ENCODE data around the gene CCR3.

CCR3 gene

DNA sequence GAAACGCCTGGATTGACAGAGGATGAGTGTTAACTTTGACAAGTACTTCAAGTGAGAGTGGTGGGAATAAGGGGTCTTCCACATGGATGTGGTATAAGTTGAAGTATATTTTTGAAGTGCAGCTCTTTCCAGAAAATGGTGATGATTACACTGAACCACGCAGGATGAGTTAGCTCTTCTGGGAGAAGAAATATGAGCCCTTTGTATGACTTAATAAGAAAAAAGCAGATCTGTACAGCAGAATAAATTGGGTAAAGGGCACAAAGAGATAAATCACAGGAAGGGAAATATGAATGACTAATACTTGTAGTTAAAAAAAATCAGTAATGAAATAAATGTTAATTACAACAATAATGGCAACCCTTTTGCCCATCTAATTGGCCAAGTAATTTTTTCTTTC, 1.3 kb downstream of the CCR3 start:
- TF ChIP-seq, protein P1, sequence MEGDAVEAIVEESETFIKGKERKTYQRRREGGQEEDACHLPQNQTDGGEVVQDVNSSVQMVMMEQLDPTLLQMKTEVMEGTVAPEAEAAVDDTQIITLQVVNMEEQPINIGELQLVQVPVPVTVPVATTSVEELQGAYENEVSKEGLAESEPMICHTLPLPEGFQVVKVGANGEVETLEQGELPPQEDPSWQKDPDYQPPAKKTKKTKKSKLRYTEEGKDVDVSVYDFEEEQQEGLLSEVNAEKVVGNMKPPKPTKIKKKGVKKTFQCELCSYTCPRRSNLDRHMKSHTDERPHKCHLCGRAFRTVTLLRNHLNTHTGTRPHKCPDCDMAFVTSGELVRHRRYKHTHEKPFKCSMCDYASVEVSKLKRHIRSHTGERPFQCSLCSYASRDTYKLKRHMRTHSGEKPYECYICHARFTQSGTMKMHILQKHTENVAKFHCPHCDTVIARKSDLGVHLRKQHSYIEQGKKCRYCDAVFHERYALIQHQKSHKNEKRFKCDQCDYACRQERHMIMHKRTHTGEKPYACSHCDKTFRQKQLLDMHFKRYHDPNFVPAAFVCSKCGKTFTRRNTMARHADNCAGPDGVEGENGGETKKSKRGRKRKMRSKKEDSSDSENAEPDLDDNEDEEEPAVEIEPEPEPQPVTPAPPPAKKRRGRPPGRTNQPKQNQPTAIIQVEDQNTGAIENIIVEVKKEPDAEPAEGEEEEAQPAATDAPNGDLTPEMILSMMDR (IDR thresholded peaks at IDR 0.05; ENCODE audit: low read length, missing control alignments) = no peak
- DNase-seq (ENCODE audit: low read depth) = no peak
- H3K4me3 ChIP-seq (replicated peaks; ENCODE audit: low read depth, low read length) = no peak overlapping the region

DNA sequence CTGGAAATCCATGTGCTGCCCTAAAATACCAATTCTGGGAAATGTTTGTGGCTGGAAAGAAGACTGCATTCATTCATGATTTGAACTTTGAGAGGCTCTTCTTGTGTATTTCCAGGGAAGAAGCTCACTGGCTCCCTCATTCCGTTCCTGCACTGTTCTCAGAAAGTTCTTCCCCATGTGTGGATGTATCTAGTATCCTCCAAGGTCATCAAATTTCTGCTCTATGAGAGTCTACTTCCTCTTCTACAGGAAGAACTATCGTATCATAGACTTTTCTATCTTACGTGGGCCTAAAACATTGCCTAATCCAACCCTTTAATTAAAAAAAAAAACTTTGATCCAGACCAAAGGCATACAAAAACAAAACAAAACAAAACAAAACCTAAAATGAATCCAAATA, 2.9 kb downstream of the CCR3 start:
- DNase-seq (ENCODE audit: low read depth) = no peak
- TF ChIP-seq, protein P1 (IDR thresholded peaks at IDR 0.05; ENCODE audit: low read length, missing control alignments) = no peak
- H3K4me3 ChIP-seq (replicated peaks; ENCODE audit: low read depth, low read length) = no peak overlapping the region

DNA sequence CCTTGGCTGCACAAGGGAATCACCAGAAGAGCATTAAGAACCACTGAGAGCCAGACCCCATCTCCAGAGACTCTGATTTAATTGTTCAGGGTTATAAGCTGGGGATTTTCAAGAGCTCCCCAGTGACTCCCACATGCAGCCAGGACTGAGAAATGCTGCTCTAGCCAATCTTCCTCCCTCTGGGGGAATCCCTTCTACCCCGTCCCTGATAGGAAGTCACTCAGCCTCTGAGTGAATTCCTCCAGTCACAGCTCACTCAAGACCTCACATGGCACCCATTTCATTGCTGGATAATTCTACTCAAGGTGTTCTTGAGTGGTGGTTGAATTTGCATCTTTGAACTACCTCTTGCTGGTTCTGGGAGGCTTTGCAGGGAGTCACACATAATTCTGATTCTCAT, 10.7 kb downstream of the CCR3 start:
- no peak for DNase-seq (ENCODE audit: low read depth)
- TF ChIP-seq, protein P1 (IDR thresholded peaks at IDR 0.05; ENCODE audit: low read length, missing control alignments) = no peak
- no peak overlapping the region for H3K4me3 ChIP-seq (replicated peaks; ENCODE audit: low read depth, low read length)

DNA sequence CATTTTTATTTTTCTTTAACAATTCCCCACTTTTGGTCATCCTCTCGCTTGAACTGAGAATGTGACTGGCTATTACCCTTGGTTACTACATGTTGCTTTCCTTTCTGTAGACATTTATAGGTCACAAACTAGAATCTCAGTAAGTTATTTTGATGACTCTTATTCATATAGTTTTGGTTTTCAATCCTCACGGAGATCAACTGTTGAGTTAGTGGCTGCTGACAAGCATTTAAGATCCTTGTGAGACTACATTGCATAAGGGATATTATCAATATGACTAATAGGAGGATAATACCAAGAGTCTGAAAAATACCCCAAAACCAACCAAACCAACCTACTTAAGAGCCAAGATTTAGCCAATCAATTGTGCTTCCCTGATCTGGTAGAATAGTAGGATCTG, 16.3 kb downstream of the CCR3 start:
- TF ChIP-seq, protein P1 (IDR thresholded peaks at IDR 0.05; ENCODE audit: low read length, missing control alignments) = no peak
- H3K4me3 ChIP-seq (replicated peaks; ENCODE audit: low read depth, low read length) = no peak overlapping the region
- no peak for DNase-seq (ENCODE audit: low read depth)

DNA sequence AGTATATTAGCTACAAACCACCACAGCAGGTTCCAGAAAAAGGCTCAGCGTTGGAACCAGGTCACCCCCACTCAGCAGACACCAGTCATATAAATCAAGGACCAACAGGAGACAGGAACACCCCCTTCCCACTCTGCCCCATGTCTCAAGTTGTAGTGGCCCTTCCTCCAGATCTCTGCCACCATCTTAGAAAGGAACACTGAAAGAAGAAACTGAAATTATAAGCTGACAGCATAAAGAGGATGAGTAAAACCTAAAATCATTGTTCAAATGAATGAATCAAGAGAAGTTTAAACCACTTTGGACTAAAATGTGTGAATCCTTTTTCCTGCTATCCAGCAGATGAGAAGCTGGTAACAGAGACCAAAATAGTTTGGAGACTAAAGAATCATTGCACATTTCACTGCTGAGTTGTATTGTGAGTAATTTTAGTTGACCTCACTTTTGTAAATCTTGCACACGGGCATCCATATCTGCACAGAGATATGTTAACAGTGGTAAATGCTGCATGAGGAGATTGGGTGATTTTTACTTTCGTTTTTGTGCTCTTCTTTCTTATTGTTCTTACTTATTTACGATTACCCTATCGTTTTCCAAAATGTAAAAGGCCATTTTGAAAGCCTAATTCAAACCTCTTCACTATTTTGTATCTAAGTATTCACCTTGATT, 19.8 kb downstream of the CCR3 start:
- TF ChIP-seq, protein P1 (IDR thresholded peaks at IDR 0.05; ENCODE audit: low read length, missing control alignments) = no peak
- no peak overlapping the region for H3K4me3 ChIP-seq (replicated peaks; ENCODE audit: low read depth, low read length)
- DNase-seq (ENCODE audit: low read depth) = no peak

DNA sequence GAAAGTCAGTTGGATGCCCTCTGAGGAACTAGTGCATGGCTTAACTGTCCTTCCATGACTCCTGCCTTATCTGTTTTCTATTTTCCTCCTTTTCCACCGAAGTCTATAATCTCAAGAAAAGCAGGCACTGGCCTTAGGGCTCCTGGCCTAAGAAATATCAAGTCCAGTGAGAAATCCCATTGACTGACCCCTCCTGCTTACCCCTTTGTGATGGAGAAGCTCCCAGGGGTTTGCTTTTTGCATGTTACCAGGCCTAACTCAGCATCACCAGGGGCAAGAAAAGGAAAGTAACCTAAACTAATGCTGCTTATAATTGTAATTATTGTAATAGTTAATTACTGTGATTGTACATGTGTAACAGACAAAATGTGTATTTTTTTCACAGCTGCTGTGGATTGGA, 21.7 kb downstream of the CCR3 start:
- TF ChIP-seq, protein P1 (IDR thresholded peaks at IDR 0.05; ENCODE audit: low read length, missing control alignments) = no peak
- H3K4me3 ChIP-seq (replicated peaks; ENCODE audit: low read depth, low read length) = no peak overlapping the region
- DNase-seq (ENCODE audit: low read depth) = no peak

DNA sequence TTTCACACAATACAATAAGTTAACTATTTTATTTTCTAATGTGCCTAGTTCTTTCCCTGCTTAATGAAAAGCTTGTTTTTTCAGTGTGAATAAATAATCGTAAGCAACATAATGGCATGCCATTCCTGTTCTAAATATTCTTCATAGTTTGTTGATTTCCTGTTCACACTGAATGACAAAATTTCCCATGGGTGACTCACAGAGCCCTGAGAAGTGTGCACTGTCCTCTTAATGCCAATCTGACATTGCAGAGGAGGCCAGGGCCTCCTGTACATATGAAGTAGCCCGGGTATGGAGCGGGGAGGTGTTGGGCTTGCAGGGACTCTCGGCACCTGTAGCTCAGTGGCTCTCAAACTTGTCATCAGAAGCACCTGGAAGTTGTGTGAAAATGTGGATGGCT, 24.3 kb downstream of the CCR3 start:
- TF ChIP-seq, protein P1 (IDR thresholded peaks at IDR 0.05; ENCODE audit: low read length, missing control alignments) = no peak
- DNase-seq (ENCODE audit: low read depth) = no peak
- H3K4me3 ChIP-seq (replicated peaks; ENCODE audit: low read depth, low read length) = no peak overlapping the region

Measured in fibroblast of pulmonary artery (primary cell).